Measurements from ENCODE around the gene ZNF555. TPM values are rescaled to one million over a fixed set of nuclear protein-coding genes. Genes with fewer than 3 reads are reported as not detected.
A peak's percentile ranks its signal among the peaks of the same experiment; 100 is the strongest.

The ZNF555 gene
- total and polyA plus RNA-seq, 9 of the 15 experiments (the other 6 are each of a cell fraction or from before 2014, with no cell fraction given), result 2.0 to 6.7 (median 5.4) TPM

DNA sequence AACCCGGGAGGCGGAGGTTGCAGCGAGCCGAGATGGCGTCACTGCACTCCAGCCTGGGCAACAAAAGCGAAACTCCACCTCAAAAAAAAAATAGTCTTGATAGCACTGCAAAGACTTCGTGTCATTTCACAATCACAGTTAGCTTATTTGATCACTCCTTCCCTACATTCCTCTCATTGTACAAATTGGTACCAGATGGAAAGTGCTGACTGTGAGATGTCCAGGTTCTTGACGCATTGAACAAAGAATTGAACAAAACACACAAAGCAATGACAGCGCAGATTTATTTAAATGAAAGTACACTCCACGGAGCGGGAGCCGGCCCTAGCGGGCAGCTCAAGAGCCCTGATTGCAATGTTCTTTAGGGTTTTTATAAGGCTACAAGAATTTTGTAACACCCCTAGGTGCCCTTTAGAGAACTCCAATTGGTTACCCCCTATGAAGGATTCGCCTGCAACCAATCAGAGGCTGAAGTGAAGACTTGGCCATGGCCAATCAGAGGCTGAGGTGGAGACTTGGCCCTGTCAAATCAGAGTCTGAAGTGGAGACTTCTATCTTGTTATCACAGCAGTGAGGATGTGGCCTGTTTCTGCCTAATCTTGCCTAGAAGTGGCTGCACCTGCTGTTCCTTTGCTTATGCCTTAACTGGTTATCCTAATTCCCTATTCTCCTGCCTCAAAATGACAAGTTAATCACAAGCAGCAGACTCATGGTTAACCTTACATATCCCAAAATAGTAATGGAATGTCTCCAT is 42.6 kb downstream of the ZNF555 start (continued):
- peak; percentile 81 for TF ChIP-seq ARID1B (IDR thresholded peaks at IDR 0.05)
- no peak for TF ChIP-seq HDAC6 (IDR thresholded peaks at IDR 0.05; ENCODE audit: low read depth, low read length)
- TF ChIP-seq MAFK (IDR thresholded peaks at IDR 0.05; ENCODE audit: low read length), result no peak
- TF ChIP-seq, protein P1, sequence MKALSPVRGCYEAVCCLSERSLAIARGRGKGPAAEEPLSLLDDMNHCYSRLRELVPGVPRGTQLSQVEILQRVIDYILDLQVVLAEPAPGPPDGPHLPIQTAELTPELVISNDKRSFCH (CRISPR knock-in tag; IDR thresholded peaks at IDR 0.05), result no peak
- TF ChIP-seq, protein P1 (tag; IDR thresholded peaks at IDR 0.05), result no peak
- no peak for TF ChIP-seq ZNF408 (CRISPR knock-in tag; IDR thresholded peaks at IDR 0.05; ENCODE audit: low read depth)
- no peak for TF ChIP-seq TCFL5 (CRISPR knock-in tag; conservative IDR thresholded peaks at IDR 0.05)
- TF ChIP-seq RBBP5 (IDR thresholded peaks at IDR 0.05; ENCODE audit: borderline replicate concordance, insufficient read depth, low read length, poor library complexity, severe bottlenecking), result no peak
- no peak for TF ChIP-seq FOXK1 (CRISPR knock-in tag; IDR thresholded peaks at IDR 0.05; ENCODE audit: borderline replicate concordance)
- peak; percentile 77 to 83 for TF ChIP-seq KDM1A (IDR thresholded peaks at IDR 0.05)
- peak; percentile 60 for TF ChIP-seq FOS (IDR thresholded peaks at IDR 0.05; ENCODE audit: extremely low read depth, insufficient read length)
- no peak for TF ChIP-seq ZNF584 (CRISPR knock-in tag; IDR thresholded peaks at IDR 0.05; ENCODE audit: low read depth)

Data from K562 (cell line).